Renal cortical epithelial cell (primary cell): ENCODE measurements around the gene MAVS. TPM values are rescaled to one million over a fixed set of nuclear protein-coding genes. Genes with fewer than 3 reads are reported as not detected.

Source experiments
- DNase-seq: peaks from one replicate; pipeline ENCODE4 v3.0.0-alpha.2; 2011; ENCODE audit warnings: low read depth
- total RNA-seq: library from RNA; depleted of rRNA; stranded (reverse); fragments of >200 nt; gene quantifications from 2 replicates; pipeline ENCODE4 v1.2.3, GENCODE V29; 2014

MAVS gene
- 18.9 and 50.9 TPM in 2 replicates for total RNA-seq

- peak; percentile 36 for DNase-seq
These were observed at the start of gene MAVS for GRCh38 chr20:3846740-3847428. TSS of gene MAVS (plus strand) at chr20:3846834. CDS start at chr20:3854625, 7,791 bp downstream.

- DNase-seq = no peak
These were observed 49.4 kb upstream of the MAVS start for GRCh38 chr20:3797226-3797545.

- no peak for DNase-seq
These were observed 48.9 kb upstream of the MAVS start for GRCh38 chr20:3797592-3798372.

- DNase-seq = no peak
These were observed 48.3 kb upstream of the MAVS start for GRCh38 chr20:3798373-3798768.

GRCh38 chr20:3798908-3799248, 47.8 kb upstream of the MAVS start:
- DNase-seq = no peak

- no peak for DNase-seq
These were observed 46.3 kb upstream of the MAVS start for GRCh38 chr20:3800256-3800877.

- no peak for DNase-seq
These were observed 45.8 kb upstream of the MAVS start for GRCh38 chr20:3800878-3801260.

- no peak for DNase-seq
These were observed 45.3 kb upstream of the MAVS start for GRCh38 chr20:3801299-3801698.

- DNase-seq = no peak
These were observed 44.8 kb upstream of the MAVS start for GRCh38 chr20:3801846-3802245.

GRCh38 chr20:3802524-3803239, 44.0 kb upstream of the MAVS start:
- no peak for DNase-seq

- no peak for DNase-seq
These were observed 43.3 kb upstream of the MAVS start for GRCh38 chr20:3803289-3803688.

GRCh38 chr20:3803854-3804253, 42.8 kb upstream of the MAVS start:
- DNase-seq = no peak

GRCh38 chr20:3804254-3804751, 42.3 kb upstream of the MAVS start:
- DNase-seq = no peak

GRCh38 chr20:3804781-3805180, 41.9 kb upstream of the MAVS start:
- DNase-seq = no peak

GRCh38 chr20:3808544-3808943, 38.1 kb upstream of the MAVS start:
- no peak for DNase-seq

GRCh38 chr20:3811467-3812258, 35.0 kb upstream of the MAVS start:
- peak; percentile 96 for DNase-seq

GRCh38 chr20:3812259-3812681, 34.4 kb upstream of the MAVS start:
- no peak for DNase-seq

- DNase-seq = no peak
These were observed 33.4 kb upstream of the MAVS start for GRCh38 chr20:3812975-3813847.

- DNase-seq = no peak
These were observed 32.6 kb upstream of the MAVS start for GRCh38 chr20:3813848-3814581.
